22Rv1 (cell line): ENCODE data around the gene PAM16.

Experiments used
- ZFX ChIP-seq: fragments of 450-650 bp; IDR thresholded peaks from 2 replicates; pipeline ENCODE4 v1.6.1; 2017; ENCODE audit warnings: antibody characterized with exemption, borderline replicate concordance
- TF ChIP-seq, protein P1 (sequence below): fragments of 450-650 bp; IDR thresholded peaks from 2 replicates; pipeline ENCODE4 v1.5.1; 2017; ENCODE audit warnings: mild to moderate bottlenecking

- TF ChIP-seq ZFX, result no peak
- TF ChIP-seq, protein P1, sequence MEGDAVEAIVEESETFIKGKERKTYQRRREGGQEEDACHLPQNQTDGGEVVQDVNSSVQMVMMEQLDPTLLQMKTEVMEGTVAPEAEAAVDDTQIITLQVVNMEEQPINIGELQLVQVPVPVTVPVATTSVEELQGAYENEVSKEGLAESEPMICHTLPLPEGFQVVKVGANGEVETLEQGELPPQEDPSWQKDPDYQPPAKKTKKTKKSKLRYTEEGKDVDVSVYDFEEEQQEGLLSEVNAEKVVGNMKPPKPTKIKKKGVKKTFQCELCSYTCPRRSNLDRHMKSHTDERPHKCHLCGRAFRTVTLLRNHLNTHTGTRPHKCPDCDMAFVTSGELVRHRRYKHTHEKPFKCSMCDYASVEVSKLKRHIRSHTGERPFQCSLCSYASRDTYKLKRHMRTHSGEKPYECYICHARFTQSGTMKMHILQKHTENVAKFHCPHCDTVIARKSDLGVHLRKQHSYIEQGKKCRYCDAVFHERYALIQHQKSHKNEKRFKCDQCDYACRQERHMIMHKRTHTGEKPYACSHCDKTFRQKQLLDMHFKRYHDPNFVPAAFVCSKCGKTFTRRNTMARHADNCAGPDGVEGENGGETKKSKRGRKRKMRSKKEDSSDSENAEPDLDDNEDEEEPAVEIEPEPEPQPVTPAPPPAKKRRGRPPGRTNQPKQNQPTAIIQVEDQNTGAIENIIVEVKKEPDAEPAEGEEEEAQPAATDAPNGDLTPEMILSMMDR, result no peak
These were observed 745 bp downstream of the PAM16 start for GRCh38 chr16:4350365-4350786.
